ENCODE results near the gene VBP1. TPM values are rescaled to one million over a fixed set of nuclear protein-coding genes. Genes with fewer than 3 reads are reported as not detected.

The VBP1 gene
- total RNA-seq, 1 donor = 39.4 TPM

DNA sequence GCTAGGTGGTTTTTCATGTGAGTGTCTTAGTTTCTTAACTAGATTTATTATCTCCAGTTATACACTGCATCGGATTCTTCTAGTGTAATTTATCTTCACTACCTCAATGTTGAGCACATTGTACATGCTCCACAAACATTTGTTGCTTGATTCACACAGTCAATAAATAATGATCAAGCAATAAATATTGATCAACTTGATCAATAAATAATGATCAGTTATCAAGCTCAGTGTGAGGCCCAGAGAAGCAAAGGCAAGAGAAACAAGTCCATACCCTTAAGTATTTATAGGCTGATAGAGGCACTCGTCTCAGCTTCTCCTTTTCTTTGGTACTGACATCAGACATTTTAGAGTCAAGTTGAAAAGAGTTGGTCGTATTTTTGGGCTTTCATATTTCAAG, 5.1 kb upstream of the VBP1 start:
- Histone ChIP-seq H3K4me3 (ENCODE audit: insufficient read depth, low read length) (no peak overlapping the region), H4K20me1 (ENCODE audit: insufficient read depth, low read length) (no peaks in the 10 kb centered on the region), H3K4me2 (ENCODE audit: insufficient read depth, low read length) (no peak overlapping the region), H3K9me3 (ENCODE audit: low read depth, low read length) (no peaks in the 10 kb centered on the region), H3K27me3 (ENCODE audit: insufficient read depth, low read length) (no peaks in the 10 kb centered on the region), H3K79me2 (ENCODE audit: insufficient read depth, low read length) (no peaks in the 10 kb centered on the region), H3K36me3 (ENCODE audit: insufficient read depth, low read length) (no peaks in the 10 kb centered on the region), H3K4me1 (ENCODE audit: insufficient read depth, low read length) (no peaks in the 10 kb centered on the region), H3K27ac (ENCODE audit: low read depth, low read length) (no peak overlapping the region), H2AFZ (ENCODE audit: low read length) (no peak overlapping the region)
- DNase-seq (ENCODE audit: insufficient read length, low spot score, missing footprints) = no peak
- TF ChIP-seq CTCF (IDR thresholded peaks at IDR 0.05; ENCODE audit: extremely low read depth, low read depth, low read length) = no peak

GRCh38 chrX:155213731-155214130, 2.5 kb upstream of the VBP1 start:
- Histone ChIP-seq H3K79me2 (ENCODE audit: insufficient read depth, low read length) (peaks cover 20% of the 10 kb centered on the region), H3K4me1 (ENCODE audit: insufficient read depth, low read length) (peaks cover 6% of the 10 kb centered on the region), H3K9me3 (ENCODE audit: low read depth, low read length) (no peaks in the 10 kb centered on the region), H3K4me2 (ENCODE audit: insufficient read depth, low read length) (no peak overlapping the region), H3K4me3 (ENCODE audit: insufficient read depth, low read length) (no peak overlapping the region), H4K20me1 (ENCODE audit: insufficient read depth, low read length) (no peaks in the 10 kb centered on the region), H3K27me3 (ENCODE audit: insufficient read depth, low read length) (no peaks in the 10 kb centered on the region), H3K36me3 (ENCODE audit: insufficient read depth, low read length) (no peaks in the 10 kb centered on the region), H3K27ac (ENCODE audit: low read depth, low read length) (no peak overlapping the region), H2AFZ (ENCODE audit: low read length) (no peak overlapping the region)
- DNase-seq (ENCODE audit: insufficient read length, low spot score, missing footprints) = no peak
- no peak for TF ChIP-seq CTCF (IDR thresholded peaks at IDR 0.05; ENCODE audit: extremely low read depth, low read depth, low read length)

- Histone ChIP-seq H3K9me3 (ENCODE audit: low read depth, low read length) (no peaks in the 10 kb centered on the region), H3K4me1 (ENCODE audit: insufficient read depth, low read length) (peaks cover 6% of the 10 kb centered on the region), H2AFZ (ENCODE audit: low read length) (peak overlapping the region; percentile 99), H3K27me3 (ENCODE audit: insufficient read depth, low read length) (no peaks in the 10 kb centered on the region), H3K4me3 (ENCODE audit: insufficient read depth, low read length) (peak overlapping the region; percentile 86), H3K36me3 (ENCODE audit: insufficient read depth, low read length) (peaks cover 4% of the 10 kb centered on the region), H3K4me2 (ENCODE audit: insufficient read depth, low read length) (peak overlapping the region; percentile 83), H3K79me2 (ENCODE audit: insufficient read depth, low read length) (peaks cover 34% of the 10 kb centered on the region), H4K20me1 (ENCODE audit: insufficient read depth, low read length) (no peaks in the 10 kb centered on the region), H3K27ac (ENCODE audit: low read depth, low read length) (peak overlapping the region; percentile 74)
- DNase-seq (ENCODE audit: insufficient read length, low spot score, missing footprints) = peak; percentile 78
- TF ChIP-seq CTCF (IDR thresholded peaks at IDR 0.05; ENCODE audit: extremely low read depth, low read depth, low read length) = no peak
These were observed 649 bp upstream of the VBP1 start for GRCh38 chrX:155215443-155216178.

GRCh38 chrX:155216940-155217440, 730 bp downstream of the VBP1 start:
- Histone ChIP-seq H3K27ac (ENCODE audit: low read depth, low read length) (peak overlapping the region; percentile 53), H3K4me1 (ENCODE audit: insufficient read depth, low read length) (peaks cover 6% of the 10 kb centered on the region), H3K36me3 (ENCODE audit: insufficient read depth, low read length) (peaks cover 6% of the 10 kb centered on the region), H3K4me2 (ENCODE audit: insufficient read depth, low read length) (peak overlapping the region; percentile 89), H3K4me3 (ENCODE audit: insufficient read depth, low read length) (peak overlapping the region; percentile 86), H3K27me3 (ENCODE audit: insufficient read depth, low read length) (no peaks in the 10 kb centered on the region), H4K20me1 (ENCODE audit: insufficient read depth, low read length) (no peaks in the 10 kb centered on the region), H2AFZ (ENCODE audit: low read length) (peak overlapping the region; percentile 85), H3K9me3 (ENCODE audit: low read depth, low read length) (no peaks in the 10 kb centered on the region), H3K79me2 (ENCODE audit: insufficient read depth, low read length) (peaks cover 39% of the 10 kb centered on the region)
- TF ChIP-seq CTCF (IDR thresholded peaks at IDR 0.05; ENCODE audit: extremely low read depth, low read depth, low read length) = no peak
- no peak for DNase-seq (ENCODE audit: insufficient read length, low spot score, missing footprints)
